Raji (cell line): ENCODE measurements around the gene MPV17.

Experiments
- POLR2A ChIP-seq: IDR thresholded peaks from 2 replicates; pipeline ENCODE4 v1.6.1; 2011; ENCODE audit warnings: low read depth, low read length, control low read depth; ENCODE audit not compliant: insufficient read depth

Gene MPV17

DNA sequence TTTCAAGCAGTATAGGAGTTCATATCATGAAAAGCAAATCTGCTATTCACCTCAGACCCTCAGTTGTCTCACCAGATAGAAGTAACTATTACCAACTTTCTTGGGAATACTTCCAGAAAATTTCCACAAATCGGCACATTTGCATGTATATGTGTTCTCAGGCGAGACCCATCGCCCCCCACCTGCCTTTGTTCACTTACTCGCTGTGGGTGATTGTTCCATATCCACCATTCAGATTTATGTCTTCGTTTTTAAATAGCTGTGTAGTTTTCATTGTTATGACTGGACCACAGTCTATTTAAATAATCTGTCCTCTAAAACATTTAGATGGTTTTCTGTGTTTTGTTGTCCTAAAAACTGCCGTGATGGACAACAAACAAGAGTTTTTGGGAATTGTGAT lies 37.4 kb downstream of the MPV17 start:
- TF ChIP-seq POLR2A: no peak

DNA sequence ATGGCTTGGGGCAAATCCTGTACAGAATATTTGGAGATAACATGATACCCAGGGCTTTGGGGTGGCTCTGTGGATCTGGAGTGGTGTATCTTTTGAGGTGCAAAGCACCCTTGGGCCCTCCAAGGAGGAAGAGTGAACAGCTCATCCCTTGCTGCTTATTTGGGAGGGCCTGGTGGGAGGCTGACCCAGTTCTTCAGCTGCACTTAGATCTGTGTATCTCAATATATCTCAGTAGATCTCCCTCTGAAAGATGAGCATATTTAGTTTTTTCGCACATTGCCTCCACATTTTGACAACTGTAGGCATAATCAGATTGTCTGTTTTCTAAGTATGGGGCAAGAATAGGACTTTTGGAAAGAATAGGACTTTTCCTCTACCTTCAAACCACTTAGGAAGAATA lies 37.9 kb downstream of the MPV17 start:
- TF ChIP-seq POLR2A: no peak

DNA sequence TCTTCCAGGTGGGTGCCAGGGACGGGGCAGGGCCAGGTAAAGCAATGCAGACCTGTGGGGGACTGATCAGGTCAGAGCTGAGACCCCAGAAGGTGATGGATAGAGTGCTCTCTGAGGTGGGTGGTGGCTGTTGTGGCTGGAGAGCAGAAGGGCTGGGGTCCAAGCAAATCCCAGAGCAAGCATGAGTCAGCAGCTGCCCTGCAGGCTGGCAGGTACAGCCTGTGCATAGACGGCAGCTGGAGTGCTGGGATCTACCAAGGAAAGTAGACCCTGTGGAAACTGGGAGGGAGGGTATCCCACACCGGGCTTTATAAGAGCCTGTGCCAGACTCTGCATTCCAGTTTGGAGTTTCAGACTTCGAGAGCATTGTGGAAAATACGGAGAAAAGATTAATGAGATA lies 40.0 kb downstream of the MPV17 start:
- TF ChIP-seq POLR2A: no peak

DNA sequence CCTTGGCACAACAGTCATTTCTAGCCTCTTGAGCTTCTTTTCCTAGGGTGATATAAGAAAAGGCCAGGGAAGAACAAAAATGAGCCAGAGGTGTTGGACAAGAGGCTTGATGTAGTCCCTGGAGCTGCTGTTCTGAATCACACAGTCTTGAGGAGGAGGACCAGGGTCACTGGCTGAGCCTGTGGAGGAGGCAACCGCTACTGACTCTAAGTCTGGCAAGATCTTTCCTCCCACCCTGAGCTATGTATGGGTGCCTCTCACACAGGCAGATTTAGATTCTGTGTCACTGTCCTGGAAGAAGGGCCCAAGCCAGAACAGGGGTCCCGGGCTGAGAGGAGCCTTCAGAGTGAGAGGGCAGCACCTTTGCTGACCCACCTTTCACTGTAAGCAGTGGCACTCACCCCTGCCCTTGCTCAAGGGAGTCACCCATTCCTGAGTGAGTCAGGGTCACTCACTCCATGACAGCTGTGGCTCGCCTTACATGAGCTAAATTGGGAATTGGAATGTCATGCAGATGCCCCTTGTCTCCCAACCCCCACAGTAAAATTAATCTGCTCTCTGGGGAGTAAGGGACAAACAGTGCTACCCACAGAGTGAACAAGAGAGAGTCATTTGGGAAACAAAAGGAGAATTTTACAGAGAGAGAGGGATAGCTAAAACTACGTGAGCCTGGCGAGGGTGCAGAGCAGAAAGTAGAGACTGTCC lies 40.9 kb downstream of the MPV17 start, which contains the start of gene TRIM54:
TRIM54 (plus strand) TSS at position 575 of the 705 bp plus-strand sequence. CDS start 303 bp downstream, outside the sequence.
- TF ChIP-seq POLR2A: no peak

DNA sequence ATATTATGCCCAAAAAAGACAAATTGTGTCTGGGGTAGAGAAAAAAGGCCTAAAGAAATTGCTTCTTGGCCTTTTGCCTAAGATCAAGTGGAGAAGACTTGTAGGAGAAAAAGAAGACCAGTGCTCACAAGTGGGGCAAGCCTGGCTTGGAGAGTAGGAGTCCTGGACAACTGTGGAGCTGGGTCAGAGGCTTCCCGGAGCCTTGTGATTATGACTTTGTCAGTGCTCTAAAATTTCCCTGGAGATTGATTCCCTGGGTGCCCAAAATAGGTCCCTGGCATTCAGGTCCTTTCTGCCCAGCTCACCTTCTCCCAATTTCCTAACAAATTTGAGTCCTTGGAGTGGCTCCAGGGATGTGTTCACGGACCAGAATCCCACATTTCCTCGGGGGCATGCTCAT lies 41.5 kb downstream of the MPV17 start:
- TF ChIP-seq POLR2A: no peak

DNA sequence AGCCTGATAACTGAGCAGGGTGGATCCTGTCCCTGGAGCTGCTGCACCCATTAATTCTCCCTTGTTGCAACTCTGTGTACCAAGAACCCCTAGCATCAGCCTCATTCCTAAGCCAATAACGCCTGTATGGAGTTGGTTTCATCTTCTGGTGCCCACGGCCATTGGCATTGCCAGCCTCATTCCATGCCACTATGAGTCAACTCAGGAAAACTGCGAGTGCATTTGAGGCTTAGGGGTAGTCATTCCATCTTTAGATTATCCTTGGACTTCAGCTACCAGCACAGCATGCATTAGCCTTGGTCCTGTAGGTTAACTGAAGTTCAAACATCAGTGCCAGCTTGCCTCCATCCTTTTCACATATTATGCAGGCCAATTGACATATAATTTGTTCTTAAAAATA lies 42.1 kb downstream of the MPV17 start:
- no peak for TF ChIP-seq POLR2A

DNA sequence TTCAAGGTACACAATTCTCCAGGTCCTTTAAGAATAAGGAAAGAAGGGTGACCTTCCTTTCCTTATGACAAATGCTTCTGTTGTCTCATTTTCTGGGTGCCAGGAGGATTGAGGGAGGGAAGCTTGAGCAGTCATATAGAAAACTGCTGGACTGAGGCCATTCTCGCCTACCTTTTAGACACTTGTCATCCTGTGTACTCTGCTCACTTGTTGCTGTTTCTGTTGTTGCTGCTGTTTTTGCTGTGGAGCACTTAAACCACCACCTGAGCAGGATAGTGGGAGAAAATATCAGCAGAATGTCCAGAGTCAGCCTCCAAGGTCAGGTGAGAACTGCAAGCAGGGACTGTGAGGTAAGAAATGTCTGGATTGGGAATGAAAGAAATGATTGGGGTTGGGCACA lies 44.9 kb downstream of the MPV17 start:
- TF ChIP-seq POLR2A: no peak

DNA sequence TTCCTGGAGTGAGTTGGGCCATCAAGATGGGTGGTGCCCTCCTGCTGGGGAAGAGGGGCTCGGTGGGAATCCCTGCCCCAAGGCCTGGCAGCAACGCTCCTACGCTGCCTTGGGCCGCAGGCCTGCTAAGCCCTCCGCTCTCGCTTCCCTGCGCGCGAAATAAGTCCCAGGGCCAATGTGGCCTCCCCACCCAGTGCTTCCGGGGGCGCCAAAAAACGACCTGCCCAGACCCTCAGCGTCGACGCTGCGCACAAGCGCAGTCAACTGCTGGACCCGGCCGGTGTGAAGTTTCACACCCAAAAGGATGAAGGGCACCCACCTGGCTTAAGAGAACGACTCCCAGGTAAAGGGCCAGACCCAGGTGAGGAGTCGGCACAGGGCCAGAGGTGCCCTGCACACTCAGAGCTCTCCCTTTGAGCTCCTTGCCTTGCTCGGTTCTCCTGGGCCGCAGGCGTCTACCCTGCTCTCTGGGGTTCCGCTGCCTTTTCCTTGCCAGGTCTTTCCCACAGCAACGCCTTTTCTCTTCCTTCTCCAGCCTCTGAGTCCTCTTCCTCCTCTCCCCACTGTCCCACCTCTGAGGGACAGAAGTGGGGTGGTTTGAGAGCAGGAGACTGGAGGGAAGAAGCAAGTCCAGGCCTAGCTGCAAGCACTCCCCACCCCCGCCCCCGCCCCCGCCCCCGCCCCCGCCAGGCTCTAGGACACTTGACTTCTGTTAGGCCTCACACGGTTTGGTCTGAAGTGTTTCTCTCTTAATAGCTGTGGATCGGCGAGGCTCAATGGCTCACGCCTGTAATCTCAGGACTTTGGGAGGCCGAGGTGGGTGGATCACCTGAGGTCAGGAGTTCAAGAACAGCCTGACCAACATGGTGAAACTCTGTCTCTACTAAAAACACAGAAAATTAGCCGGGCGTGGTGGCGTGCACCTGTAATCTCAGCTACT lies 47.4 kb downstream of the MPV17 start, which contains the start of gene DNAJC5G:
DNAJC5G (plus strand) TSS at position 223 of the 940 bp plus-strand sequence. CDS start 1,296 bp downstream, outside the sequence.
- no peak for TF ChIP-seq POLR2A

DNA sequence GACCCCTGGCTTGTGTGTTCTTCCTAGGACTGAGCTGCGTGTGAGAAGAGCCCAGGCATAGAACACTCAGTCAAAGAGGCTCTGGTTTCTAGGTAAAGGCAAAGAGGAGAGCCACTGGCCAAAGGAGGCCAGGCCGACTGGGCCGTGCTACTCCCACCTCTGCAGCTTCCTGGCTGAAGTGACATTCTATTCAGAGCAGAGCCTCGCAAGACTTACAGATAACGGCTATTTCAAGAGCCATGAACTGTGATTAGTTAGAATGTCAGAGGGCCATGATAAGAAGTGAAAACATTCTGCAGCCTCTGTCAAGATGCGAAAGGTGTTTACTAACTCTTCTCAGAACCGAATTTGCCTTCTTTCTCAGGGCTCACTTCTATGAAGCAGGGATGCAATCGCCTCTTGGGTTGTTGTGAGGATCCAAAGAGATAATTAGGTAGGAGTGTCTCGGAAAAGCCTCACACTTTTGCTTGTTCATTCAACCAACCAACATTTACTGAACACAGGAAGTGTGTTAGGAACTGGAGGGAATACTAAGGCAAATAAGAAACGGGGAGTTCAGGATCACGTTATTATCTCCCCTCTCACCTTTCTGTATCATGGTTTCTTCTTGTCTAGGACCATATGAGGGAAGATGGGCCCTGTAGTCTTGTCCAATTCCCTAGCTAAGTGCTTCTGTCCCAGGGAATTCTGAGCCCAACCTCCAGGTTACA lies 51.1 kb downstream of the MPV17 start:
- no peak for TF ChIP-seq POLR2A

DNA sequence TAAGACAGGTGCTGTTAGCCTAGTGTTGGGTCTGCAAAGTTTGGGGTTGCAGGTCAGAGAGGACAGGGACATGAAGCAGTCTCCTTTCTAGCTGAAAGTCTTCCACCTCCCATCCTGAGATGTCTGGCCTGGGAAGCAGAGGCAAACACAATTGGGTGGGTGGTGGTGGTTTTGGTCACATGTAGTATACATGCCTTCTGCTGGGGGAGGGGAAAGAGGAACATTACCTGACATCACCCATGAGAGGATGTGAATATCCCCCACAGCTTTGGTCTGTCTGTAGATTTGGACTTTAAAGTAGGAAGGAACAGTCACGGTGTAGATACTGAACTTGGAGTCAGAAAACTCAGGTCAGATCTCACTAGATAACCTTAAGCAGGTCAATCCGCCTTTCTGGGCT lies 52.2 kb downstream of the MPV17 start:
- no peak for TF ChIP-seq POLR2A

DNA sequence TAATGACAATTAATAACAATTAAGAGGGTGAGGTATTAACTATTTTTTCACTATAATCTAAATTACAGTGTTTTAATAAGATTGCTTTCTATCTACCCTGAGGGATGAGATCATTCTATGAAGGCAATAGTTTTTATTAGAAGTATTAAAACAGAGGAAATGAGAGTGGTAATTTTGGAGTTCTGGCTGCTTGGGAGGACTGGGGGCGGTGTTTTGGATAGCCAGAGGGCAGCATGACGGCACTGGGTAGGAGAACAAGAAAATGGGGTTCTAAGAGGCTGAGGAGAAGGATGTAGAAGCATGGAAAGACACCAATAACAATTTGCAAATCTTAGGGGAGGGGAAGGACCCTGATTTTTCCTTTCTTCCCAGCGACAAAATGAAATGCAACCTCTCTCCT lies 52.8 kb downstream of the MPV17 start:
- no peak for TF ChIP-seq POLR2A

DNA sequence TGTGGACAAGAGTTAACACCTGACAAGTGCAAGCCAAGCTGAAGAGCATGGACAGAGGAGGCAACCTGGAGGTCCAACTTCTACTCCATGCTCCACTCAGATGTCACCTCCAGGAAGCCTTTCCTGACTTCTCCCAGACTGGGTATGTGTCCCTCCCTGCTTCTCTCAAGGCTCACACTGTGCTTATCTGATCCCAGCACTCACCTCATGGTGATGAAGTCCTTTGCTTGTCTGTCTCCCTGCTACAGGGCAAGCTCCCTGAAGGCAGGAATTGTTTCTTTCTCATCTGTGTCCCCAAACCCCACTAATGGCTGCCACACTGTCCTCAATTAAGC lies 57.4 kb downstream of the MPV17 start:
- TF ChIP-seq POLR2A: no peak

DNA sequence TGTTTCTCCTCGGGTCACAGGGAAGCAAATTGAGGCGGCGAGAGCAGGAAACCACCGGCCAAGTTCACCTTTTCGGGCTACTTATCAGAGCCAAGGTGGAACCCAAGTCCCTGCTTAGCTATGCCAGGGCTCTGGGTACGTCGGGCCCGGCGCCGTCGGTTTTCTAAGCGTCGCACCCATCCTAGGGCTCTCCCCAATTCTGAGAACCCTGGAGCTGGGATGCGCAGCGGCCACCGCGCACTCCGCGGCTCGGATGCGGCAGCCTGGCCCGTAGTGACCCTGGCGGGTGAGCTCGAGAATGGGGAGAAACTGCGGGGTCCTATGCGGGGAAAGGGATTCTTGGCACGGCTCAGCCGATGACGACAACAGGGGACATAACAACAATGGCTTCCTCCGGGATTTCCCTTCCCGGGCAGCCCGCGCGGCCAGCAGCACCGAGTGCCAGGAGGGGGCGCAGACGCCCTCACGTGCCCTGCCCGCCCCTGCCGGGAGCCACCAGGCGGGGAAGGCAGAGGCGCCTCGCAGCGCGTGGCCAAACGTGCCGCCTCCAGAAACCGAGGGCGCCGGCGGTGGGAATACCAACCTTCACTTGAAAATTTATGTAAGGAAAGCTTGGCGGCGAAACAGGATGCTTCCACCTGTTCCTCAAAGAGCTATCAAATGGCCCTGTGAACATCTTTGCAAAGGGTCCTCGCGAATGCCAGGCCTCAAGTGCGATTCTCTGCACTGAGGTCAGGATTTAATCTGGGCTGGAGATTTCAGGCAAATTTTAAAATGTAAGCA lies 58.0 kb downstream of the MPV17 start:
- TF ChIP-seq POLR2A: no peak

DNA sequence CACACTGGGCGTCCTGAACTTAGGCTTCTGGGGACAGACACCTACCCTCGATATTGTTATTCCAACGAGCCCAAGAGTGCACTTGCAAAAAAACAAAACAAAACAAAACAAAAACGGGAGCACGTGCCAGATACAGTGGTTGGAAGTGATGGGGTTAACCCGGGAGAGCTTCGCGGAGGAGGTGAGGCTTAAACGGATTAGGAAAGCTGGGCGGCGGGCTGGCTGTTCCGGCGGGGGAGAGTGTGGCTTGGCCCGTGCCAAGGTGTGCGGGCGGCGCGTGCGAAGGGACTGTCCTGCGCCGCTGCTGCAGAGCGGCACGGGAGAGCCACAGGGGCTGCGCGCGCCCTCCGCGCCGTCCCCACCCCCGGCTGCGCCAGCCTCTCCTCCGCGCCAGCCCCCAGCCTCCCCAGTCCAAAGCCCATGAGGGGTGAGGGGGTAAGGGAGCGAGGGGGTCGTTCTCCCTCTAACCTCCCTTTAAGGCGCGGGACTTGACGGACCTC lies 58.6 kb downstream of the MPV17 start:
- no peak for TF ChIP-seq POLR2A
